ENCODE data around the gene TAOK3. TPM values are rescaled to one million over a fixed set of nuclear protein-coding genes. Genes with fewer than 3 reads are reported as not detected.

The TAOK3 gene
- total and polyA plus RNA-seq, 2 donors (not counting 3 experiments of a cell fraction or from before 2014, with no cell fraction given), result 11.3 to 23.1 TPM

GRCh38 chr12:118344829-118345228 is 27.9 kb downstream of the TAOK3 start:
- POLR2A ChIA-PET, result no interaction called here

More at GRCh38 chr12:118344829-118345228, 27.9 kb downstream of the TAOK3 start:
- CTCF ChIA-PET, result interaction anchor here (0.6 to 1.3 kb wide), 3 partner anchors 14 to 109 kb away, joined by 3 to 5 read pairs (median 4); no protein-coding TSS in a partner anchor
- no peak overlapping the region for H3K27ac ChIP-seq (ENCODE audit: insufficient read depth, low read depth, low read length)
- no peak overlapping the region for H3K9ac ChIP-seq (replicated peaks; ENCODE audit: extremely low read depth, insufficient read depth, low read length)
- H3K4me2 ChIP-seq (ENCODE audit: insufficient read depth, low read length), result no peak overlapping the region
- intact Hi-C loops (cut with micrococcal nuclease), result no loop called here
- TF ChIP-seq MAX (IDR thresholded peaks at IDR 0.05; ENCODE audit: insufficient read depth, insufficient read length) (no peak), POLR2AphosphoS5 (IDR thresholded peaks at IDR 0.05; ENCODE audit: insufficient read depth, low read depth, low read length) (no peak), EZH2 (IDR thresholded peaks at IDR 0.05; ENCODE audit: borderline replicate concordance, low read depth, low read length, severe bottlenecking) (no peak), FOS (IDR thresholded peaks at IDR 0.05; ENCODE audit: borderline replicate concordance, insufficient read depth, low read length) (no peak), GATA2 (IDR thresholded peaks at IDR 0.05; ENCODE audit: insufficient read depth, insufficient read length, low read depth, low read length) (no peak), JUN (IDR thresholded peaks at IDR 0.05; ENCODE audit: borderline replicate concordance, insufficient read depth, insufficient read length, low read depth) (no peak), MYC (IDR thresholded peaks at IDR 0.05; ENCODE audit: low read depth, low read length) (no peak)
- TF ChIP-seq, protein P1, sequence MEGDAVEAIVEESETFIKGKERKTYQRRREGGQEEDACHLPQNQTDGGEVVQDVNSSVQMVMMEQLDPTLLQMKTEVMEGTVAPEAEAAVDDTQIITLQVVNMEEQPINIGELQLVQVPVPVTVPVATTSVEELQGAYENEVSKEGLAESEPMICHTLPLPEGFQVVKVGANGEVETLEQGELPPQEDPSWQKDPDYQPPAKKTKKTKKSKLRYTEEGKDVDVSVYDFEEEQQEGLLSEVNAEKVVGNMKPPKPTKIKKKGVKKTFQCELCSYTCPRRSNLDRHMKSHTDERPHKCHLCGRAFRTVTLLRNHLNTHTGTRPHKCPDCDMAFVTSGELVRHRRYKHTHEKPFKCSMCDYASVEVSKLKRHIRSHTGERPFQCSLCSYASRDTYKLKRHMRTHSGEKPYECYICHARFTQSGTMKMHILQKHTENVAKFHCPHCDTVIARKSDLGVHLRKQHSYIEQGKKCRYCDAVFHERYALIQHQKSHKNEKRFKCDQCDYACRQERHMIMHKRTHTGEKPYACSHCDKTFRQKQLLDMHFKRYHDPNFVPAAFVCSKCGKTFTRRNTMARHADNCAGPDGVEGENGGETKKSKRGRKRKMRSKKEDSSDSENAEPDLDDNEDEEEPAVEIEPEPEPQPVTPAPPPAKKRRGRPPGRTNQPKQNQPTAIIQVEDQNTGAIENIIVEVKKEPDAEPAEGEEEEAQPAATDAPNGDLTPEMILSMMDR (IDR thresholded peaks at IDR 0.05; ENCODE audit: extremely low read depth in 1 of 2, insufficient read depth in 1 of 2, low read depth in 1 of 2, low read length in 2 of 2), result no peak
- H3K9me3 ChIP-seq (replicated peaks; ENCODE audit: control insufficient read depth, insufficient read depth, low read length), result no peaks in the 10 kb centered on the region
- peaks cover 36% of the 10 kb centered on the region for H3K79me2 ChIP-seq (ENCODE audit: control insufficient read depth, insufficient read depth, low read length)
- no peak overlapping the region for H3K4me3 ChIP-seq (replicated peaks in 1 of 3; ENCODE audit: insufficient read depth in 1 of 3, low read depth in 1 of 3, low read length in 3 of 3)
- no peak overlapping the region for H2AFZ ChIP-seq (ENCODE audit: low read depth, low read length)
- H3K9me1 ChIP-seq (replicated peaks; ENCODE audit: control insufficient read depth, extremely low read depth, insufficient read depth, low read length), result no peaks in the 10 kb centered on the region
- DNase-seq (ENCODE audit: low read depth, low spot score) (no peak), FAIRE-seq (no peak)
- H4K20me1 ChIP-seq (replicated peaks; ENCODE audit: control insufficient read depth, extremely low read depth, insufficient read depth, low read length), result no peaks in the 10 kb centered on the region
- no TSS peak for BruUV-seq (replicated peaks)
- dilution Hi-C loops (cut with MboI; ENCODE audit: extremely low pct_ligation_motif_present, low sequenced_read_pairs), result no loop called here
- H3K27me3 ChIP-seq (ENCODE audit: control insufficient read depth in 2 of 2, insufficient read depth in 2 of 2, low read length in 2 of 2), result no peaks in the 10 kb centered on the region
- H3K4me1 ChIP-seq (ENCODE audit: control insufficient read depth, extremely low read depth, insufficient read depth, low read length), result no peaks in the 10 kb centered on the region
- H3K36me3 ChIP-seq (ENCODE audit: control insufficient read depth in 2 of 2, extremely low read depth in 1 of 2, insufficient read depth in 2 of 2, low read length in 2 of 2), result no peaks in the 10 kb centered on the region

Data from endothelial cell of umbilical vein (primary cell).